ENCODE data around the gene ZNF775.

Gene ZNF775

DNA sequence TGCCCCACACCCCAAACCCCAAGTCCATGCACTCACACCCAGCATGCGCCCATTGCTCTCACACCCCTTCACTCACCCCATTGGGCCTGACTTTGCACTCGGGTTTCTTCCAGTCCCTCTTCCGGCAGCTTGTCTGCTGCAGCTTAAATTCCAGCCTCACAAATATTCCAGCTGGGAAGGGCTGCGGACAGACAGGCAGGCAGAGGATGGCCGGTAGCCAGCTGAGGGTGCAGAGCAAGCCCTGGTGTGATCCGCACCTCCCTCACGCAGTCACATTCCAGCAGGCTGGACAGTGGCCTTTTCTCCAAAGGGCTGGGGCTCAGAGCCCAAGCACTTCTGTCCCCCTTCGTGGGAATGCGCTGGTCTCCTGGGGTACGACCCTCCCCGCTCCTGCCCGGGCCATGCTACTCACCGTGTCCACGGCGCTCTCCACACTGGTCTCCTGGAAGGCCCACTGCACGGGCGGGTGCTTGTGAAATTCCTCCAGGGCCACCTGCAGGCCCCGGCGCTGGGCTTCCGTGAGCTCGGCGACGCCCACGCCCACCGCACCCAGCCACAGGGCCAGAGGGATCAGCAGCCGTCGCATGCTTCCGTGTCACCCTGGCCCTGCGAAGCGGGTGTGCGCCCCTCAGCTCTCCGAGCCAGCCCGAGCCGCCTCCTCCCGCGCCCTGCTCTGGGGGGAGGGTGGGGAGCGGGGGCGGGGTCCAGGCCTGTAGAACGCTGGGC lies 38.9 kb upstream of the ZNF775 start:
- H3K9me3 Mint-ChIP-seq, result no peaks in the 10 kb centered on the region
- H3K36me3 Mint-ChIP-seq (ENCODE audit: low read depth), result no peaks in the 10 kb centered on the region
- H3K27me3 Mint-ChIP-seq, result peaks cover 60% of the 10 kb centered on the region
- H3K4me3 Mint-ChIP-seq, result no peak overlapping the region
- no peak overlapping the region for H3K27ac Mint-ChIP-seq
- intact Hi-C loops (cut with micrococcal nuclease), result no loop called here
- H3K4me1 Mint-ChIP-seq (ENCODE audit: low read depth), result peaks cover 18% of the 10 kb centered on the region

GRCh38 chr7:150340875-150341262 lies 38.3 kb upstream of the ZNF775 start:
- Mint-ChIP-seq H3K27me3 (peaks cover 60% of the 10 kb centered on the region), H3K27ac (no peak overlapping the region), H3K4me3 (no peak overlapping the region), H3K4me1 (ENCODE audit: low read depth) (peaks cover 18% of the 10 kb centered on the region), H3K9me3 (no peaks in the 10 kb centered on the region), H3K36me3 (ENCODE audit: low read depth) (no peaks in the 10 kb centered on the region)
- intact Hi-C loops (cut with micrococcal nuclease), result no loop called here

DNA sequence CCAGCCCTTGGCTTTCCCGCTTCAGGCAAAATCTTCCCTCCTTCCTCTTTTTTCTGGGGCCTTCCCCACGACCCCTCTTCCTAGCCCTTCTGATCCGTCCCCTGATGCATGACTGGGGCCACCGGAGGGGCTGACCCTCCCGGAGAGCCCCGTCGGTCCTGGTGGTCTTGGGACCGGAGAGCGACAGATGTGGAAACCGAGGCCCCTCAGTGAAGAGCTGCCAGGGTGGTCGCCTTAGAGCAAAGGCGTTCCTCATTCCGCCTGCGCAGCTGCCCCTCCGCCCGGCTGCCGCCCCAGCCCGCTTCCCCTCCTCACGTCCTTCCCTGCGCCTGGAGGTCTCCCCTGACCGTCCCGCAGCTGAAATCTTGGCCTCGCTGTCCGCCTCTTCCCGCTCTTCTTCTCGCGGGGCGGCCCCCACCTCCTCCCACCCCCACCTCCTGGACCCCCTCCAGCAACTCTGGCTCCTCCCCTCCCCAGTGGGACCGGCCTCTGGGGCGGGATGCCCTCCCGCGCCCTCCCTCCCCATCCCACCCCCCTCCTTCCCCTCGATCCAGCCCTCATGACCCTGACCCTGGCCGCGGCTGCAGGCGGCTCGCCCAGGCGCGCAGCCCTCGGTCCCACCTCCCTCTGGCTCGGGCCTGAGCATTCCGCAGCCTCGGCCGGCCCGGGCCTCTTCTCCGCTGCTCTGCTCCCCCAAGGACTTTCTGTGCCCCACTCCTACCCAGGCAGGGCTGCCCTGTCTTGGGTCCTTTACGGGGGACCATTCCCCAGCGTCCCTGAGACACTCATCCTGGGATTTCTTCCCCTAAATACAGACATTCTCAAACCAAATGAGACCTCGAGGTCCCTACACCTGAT lies 37.6 kb upstream of the ZNF775 start, which contains the start of gene RARRES2:
Gene RARRES2 (minus strand): TSS at position 367 of the 858 bp plus-strand sequence. CDS start 1,020 bp downstream, outside the sequence.
- H3K27me3 Mint-ChIP-seq, result peaks cover 65% of the 10 kb centered on the region
- no peaks in the 10 kb centered on the region for H3K36me3 Mint-ChIP-seq (ENCODE audit: low read depth)
- H3K4me3 Mint-ChIP-seq, result no peak within 1 kb of the TSS
- intact Hi-C loops (cut with micrococcal nuclease), result no loop called here
- no peak within 1 kb of the TSS for H3K27ac Mint-ChIP-seq
- H3K4me1 Mint-ChIP-seq (ENCODE audit: low read depth), result peaks cover 22% of the 10 kb centered on the region
- no peaks in the 10 kb centered on the region for H3K9me3 Mint-ChIP-seq

DNA sequence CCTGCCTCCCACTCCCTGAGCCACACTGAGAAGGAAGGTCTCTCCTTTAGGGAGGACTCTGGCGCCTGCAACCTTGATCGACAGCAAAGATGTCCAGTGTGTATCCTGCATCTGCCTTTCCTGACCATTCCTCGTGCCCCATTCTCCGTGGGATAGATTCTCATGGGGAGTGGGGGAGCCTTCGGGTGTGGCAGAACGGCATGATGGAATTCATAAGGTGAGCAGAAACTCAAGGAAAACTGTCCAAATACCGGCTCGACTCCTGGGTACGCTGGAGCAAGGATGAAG lies 37.1 kb upstream of the ZNF775 start:
- intact Hi-C loops (cut with micrococcal nuclease), result no loop called here
- H3K36me3 Mint-ChIP-seq (ENCODE audit: low read depth), result no peaks in the 10 kb centered on the region
- H3K4me1 Mint-ChIP-seq (ENCODE audit: low read depth), result peaks cover 26% of the 10 kb centered on the region
- H3K4me3 Mint-ChIP-seq, result no peak overlapping the region
- no peak overlapping the region for H3K27ac Mint-ChIP-seq
- peaks cover 68% of the 10 kb centered on the region for H3K27me3 Mint-ChIP-seq
- no peaks in the 10 kb centered on the region for H3K9me3 Mint-ChIP-seq

GRCh38 chr7:150343225-150343624 lies 35.9 kb upstream of the ZNF775 start:
- Mint-ChIP-seq H3K27me3 (peaks cover 69% of the 10 kb centered on the region), H3K27ac (no peak overlapping the region), H3K36me3 (ENCODE audit: low read depth) (no peaks in the 10 kb centered on the region), H3K4me3 (no peak overlapping the region), H3K9me3 (no peaks in the 10 kb centered on the region), H3K4me1 (ENCODE audit: low read depth) (peaks cover 26% of the 10 kb centered on the region)
- intact Hi-C loops (cut with micrococcal nuclease), result no loop called here

DNA sequence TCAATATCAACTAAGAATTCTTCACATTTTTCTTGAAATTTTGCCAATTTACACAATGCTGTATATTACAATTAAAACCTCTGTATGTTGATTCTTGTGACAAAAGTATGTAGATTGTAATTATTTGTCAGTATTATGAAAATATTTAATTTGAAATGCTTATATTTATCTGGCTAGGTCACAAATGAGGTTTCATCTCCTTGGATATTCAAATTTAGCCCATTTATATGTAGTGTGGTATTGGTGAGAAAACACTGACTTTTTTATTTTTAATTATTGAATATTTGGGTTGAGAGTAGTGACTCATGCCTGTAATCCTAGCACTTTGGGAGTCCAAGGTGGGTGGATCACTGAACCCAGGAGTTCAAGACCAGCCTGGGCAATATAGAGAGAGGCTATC lies 34.8 kb upstream of the ZNF775 start:
- Mint-ChIP-seq H3K27ac (no peak overlapping the region), H3K27me3 (peaks cover 58% of the 10 kb centered on the region), H3K36me3 (ENCODE audit: low read depth) (no peaks in the 10 kb centered on the region), H3K9me3 (no peaks in the 10 kb centered on the region), H3K4me1 (ENCODE audit: low read depth) (peaks cover 26% of the 10 kb centered on the region), H3K4me3 (no peak overlapping the region)
- intact Hi-C loops (cut with micrococcal nuclease), result no loop called here

GRCh38 chr7:150345012-150345411 lies 34.1 kb upstream of the ZNF775 start:
- Mint-ChIP-seq H3K27ac (no peak overlapping the region), H3K36me3 (ENCODE audit: low read depth) (no peaks in the 10 kb centered on the region), H3K27me3 (peaks cover 51% of the 10 kb centered on the region), H3K9me3 (no peaks in the 10 kb centered on the region), H3K4me3 (no peak overlapping the region), H3K4me1 (ENCODE audit: low read depth) (peaks cover 22% of the 10 kb centered on the region)
- intact Hi-C loops (cut with micrococcal nuclease), result no loop called here

- intact Hi-C loops (cut with micrococcal nuclease), result no loop called here
- peaks cover 33% of the 10 kb centered on the region for H3K27me3 Mint-ChIP-seq
- H3K27ac Mint-ChIP-seq, result no peak overlapping the region
- H3K4me3 Mint-ChIP-seq, result no peak overlapping the region
- H3K4me1 Mint-ChIP-seq (ENCODE audit: low read depth), result peaks cover 7% of the 10 kb centered on the region
- H3K9me3 Mint-ChIP-seq, result no peaks in the 10 kb centered on the region
- H3K36me3 Mint-ChIP-seq (ENCODE audit: low read depth), result no peaks in the 10 kb centered on the region
Measured at GRCh38 chr7:150346922-150347321, 32.2 kb upstream of the ZNF775 start.

GRCh38 chr7:150351587-150352194 lies 27.4 kb upstream of the ZNF775 start:
- intact Hi-C loops (cut with micrococcal nuclease), result no loop called here
- Mint-ChIP-seq H3K4me3 (no peak overlapping the region), H3K27me3 (peaks cover 4% of the 10 kb centered on the region), H3K9me3 (no peaks in the 10 kb centered on the region), H3K4me1 (ENCODE audit: low read depth) (peaks cover 1% of the 10 kb centered on the region), H3K36me3 (ENCODE audit: low read depth) (no peaks in the 10 kb centered on the region), H3K27ac (no peak overlapping the region)

DNA sequence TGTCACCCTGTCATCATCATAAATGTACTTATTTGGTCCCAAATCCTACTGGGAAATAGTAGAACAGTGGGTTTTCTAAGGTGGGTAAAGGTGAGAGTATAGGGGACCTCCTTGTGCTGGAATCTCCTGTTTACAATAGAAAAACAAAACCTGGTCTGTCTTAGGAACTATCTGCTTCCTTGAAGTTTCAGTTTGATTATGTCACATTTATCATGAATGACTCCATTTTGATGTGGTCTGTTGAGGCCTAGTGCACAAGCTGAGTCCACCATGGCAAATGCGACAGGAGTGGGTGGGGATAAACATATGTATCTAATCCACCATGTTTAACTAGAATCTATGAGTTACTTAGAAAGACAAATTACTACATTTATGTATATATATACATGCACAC lies 23.5 kb upstream of the ZNF775 start:
- intact Hi-C loops (cut with micrococcal nuclease), result loop anchor here (1.0 to 2.0 kb wide), 2 partner anchors 33 to 66 kb away; no protein-coding TSS in a partner anchor
- Mint-ChIP-seq H3K9me3 (no peaks in the 10 kb centered on the region), H3K4me3 (no peak overlapping the region), H3K27ac (no peak overlapping the region), H3K27me3 (peaks cover 1% of the 10 kb centered on the region), H3K4me1 (ENCODE audit: low read depth) (peaks cover 20% of the 10 kb centered on the region), H3K36me3 (ENCODE audit: low read depth) (no peaks in the 10 kb centered on the region)

- Mint-ChIP-seq H3K4me3 (no peak overlapping the region), H3K9me3 (no peaks in the 10 kb centered on the region), H3K27ac (no peak overlapping the region), H3K4me1 (ENCODE audit: low read depth) (peaks cover 20% of the 10 kb centered on the region), H3K27me3 (peaks cover 1% of the 10 kb centered on the region), H3K36me3 (ENCODE audit: low read depth) (no peaks in the 10 kb centered on the region)
- intact Hi-C loops (cut with micrococcal nuclease), result loop anchor here (1.0 to 2.0 kb wide), 2 partner anchors 32 to 65 kb away; no protein-coding TSS in a partner anchor
Measured at GRCh38 chr7:150356265-150356897, 22.7 kb upstream of the ZNF775 start.

DNA sequence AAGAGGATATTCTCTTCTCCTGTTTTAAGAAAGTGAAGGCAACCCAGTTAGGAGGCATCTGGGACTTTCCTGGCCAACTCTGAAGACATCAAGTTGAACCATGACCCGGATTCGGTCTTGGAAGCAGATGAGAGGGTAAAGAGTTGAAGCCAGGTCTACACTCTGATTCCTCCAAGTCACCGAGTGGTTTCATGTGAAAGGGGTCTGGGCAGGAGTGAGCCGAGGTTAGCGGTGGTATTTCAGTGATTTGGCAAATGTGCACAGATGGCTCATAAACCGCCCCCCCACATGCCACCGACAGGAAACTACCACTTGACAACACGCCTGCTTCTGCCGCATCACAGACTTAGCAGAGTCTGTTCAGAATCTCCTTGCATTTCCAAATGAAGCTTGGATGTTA lies 21.9 kb upstream of the ZNF775 start:
- H3K4me1 Mint-ChIP-seq (ENCODE audit: low read depth), result peaks cover 25% of the 10 kb centered on the region
- H3K27ac Mint-ChIP-seq, result peak overlapping the region; percentile 37
- no peaks in the 10 kb centered on the region for H3K9me3 Mint-ChIP-seq
- H3K36me3 Mint-ChIP-seq (ENCODE audit: low read depth), result no peaks in the 10 kb centered on the region
- intact Hi-C loops (cut with micrococcal nuclease), result loop anchor here (2.0 kb wide), 1 partner anchor 32 kb away; no protein-coding TSS in a partner anchor
- no peak overlapping the region for H3K4me3 Mint-ChIP-seq
- H3K27me3 Mint-ChIP-seq, result peaks cover 7% of the 10 kb centered on the region

DNA sequence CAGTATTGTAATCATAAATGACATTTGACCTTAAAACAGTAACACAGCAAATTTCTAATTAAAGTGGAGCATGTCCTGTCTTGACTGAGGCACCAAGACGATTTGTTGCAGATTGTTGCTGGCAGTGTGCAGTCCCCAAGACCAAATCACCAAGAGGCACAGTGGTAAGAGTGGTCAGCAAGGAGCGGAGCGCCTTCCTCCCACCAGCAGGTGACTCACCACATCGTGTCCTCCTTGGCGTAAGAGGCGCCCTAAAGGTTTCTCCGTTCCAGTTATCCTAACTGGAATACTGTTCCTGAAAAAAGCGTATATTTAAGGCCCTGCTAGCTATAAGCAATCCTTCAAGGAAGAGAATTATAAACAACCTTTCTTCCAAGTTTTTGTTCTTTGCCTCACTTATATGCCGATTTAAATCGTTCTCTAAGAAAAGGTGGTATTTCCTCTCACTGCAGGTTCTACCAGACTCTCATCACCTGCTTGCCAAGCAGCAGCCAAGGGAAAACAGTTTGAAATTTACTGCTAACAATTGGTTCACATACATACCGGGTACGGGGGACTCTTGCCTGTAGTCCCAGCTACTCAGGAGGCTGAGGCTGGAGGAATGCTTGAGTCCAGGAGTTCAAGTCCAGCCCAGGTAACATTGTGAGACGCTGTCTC lies 21.2 kb upstream of the ZNF775 start:
- H3K9me3 Mint-ChIP-seq, result no peaks in the 10 kb centered on the region
- intact Hi-C loops (cut with micrococcal nuclease), result loop anchor here (2.0 kb wide), 1 partner anchor 31 kb away; no protein-coding TSS in a partner anchor
- H3K36me3 Mint-ChIP-seq (ENCODE audit: low read depth), result no peaks in the 10 kb centered on the region
- peaks cover 8% of the 10 kb centered on the region for H3K27me3 Mint-ChIP-seq
- no peak overlapping the region for H3K4me3 Mint-ChIP-seq
- no peak overlapping the region for H3K27ac Mint-ChIP-seq
- H3K4me1 Mint-ChIP-seq (ENCODE audit: low read depth), result peaks cover 32% of the 10 kb centered on the region
